ENCODE measurements around the gene PLCB4. TPM values are rescaled to one million over a fixed set of nuclear protein-coding genes. Genes with fewer than 3 reads are reported as not detected.

PLCB4 gene
- total RNA-seq, 1 experiment from 2014 or later: 0.91 TPM

DNA sequence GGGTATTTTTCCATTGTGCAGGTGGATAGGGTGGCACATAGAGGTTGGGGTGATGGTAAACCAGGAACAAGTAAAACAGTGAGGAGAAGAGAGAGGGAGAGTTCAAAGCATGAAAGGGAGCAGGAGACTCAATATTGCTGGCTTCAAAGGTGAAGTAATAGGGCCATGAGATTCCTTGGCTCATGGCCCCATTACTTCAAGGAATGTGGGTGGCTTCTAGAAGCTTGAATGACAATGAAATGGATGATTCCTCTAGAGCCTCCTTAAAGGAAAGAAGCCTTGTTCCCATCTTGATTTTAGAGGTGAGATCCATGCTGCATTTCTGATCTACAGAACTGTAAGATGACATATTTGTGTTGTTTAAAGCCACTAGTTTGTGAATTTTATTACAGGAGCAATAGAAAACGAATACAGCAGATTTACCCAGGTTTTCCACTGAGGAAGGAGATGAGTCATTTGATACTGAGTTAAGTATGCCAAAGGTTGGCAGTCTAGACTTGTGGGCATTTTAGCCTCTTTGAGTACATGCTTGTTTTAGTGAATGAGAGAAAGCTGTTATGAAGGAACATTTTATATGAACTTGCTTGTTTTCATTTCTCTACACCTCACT, 110.4 kb downstream of the PLCB4 start:
- intact Hi-C loops (cut with micrococcal nuclease): loop anchor here (10.0 kb wide), 1 partner anchor 324 kb away; no protein-coding TSS in a partner anchor
- Mint-ChIP-seq H3K27me3 (ENCODE audit: insufficient read depth, unreplicated experiment) (no peaks in the 10 kb centered on the region), H3K4me1 (ENCODE audit: insufficient read depth, unreplicated experiment) (peaks cover 9% of the 10 kb centered on the region), H3K27ac (ENCODE audit: low read depth, unreplicated experiment) (no peak overlapping the region), H3K4me3 (ENCODE audit: unreplicated experiment) (no peak overlapping the region), H3K36me3 (ENCODE audit: insufficient read depth, unreplicated experiment) (no peaks in the 10 kb centered on the region), H3K9me3 (ENCODE audit: unreplicated experiment) (no peaks in the 10 kb centered on the region)
- BruUV-seq (replicated peaks): no TSS peak
- no peak for TF ChIP-seq CTCF (IDR thresholded peaks at IDR 0.05; ENCODE audit: unreplicated experiment)
- ChIA-PET CTCF (interaction anchor here (0.5 to 1.9 kb wide), 4 partner anchors 11 to 229 kb away, joined by 3 to 7 read pairs (median 4); no protein-coding TSS in a partner anchor), POLR2A (interaction anchor here (0.9 kb wide), 1 partner anchor 17 kb away, joined by 3 read pairs; no protein-coding TSS in a partner anchor)
- peak; percentile 59 for DNase-seq (ENCODE audit: unreplicated experiment)

- no TSS peak for BruUV-seq (replicated peaks)
- no peak overlapping the region for H3K4me3 Mint-ChIP-seq (ENCODE audit: unreplicated experiment)
- H3K27ac Mint-ChIP-seq (ENCODE audit: low read depth, unreplicated experiment): no peak overlapping the region
- intact Hi-C loops (cut with micrococcal nuclease): loop anchor here (10.0 kb wide), 2 partner anchors 55 to 325 kb away; no protein-coding TSS in a partner anchor
- POLR2A ChIA-PET: interaction anchor here (0.9 kb wide), 1 partner anchor 17 kb away, joined by 3 read pairs; no protein-coding TSS in a partner anchor
- peaks cover 9% of the 10 kb centered on the region for H3K4me1 Mint-ChIP-seq (ENCODE audit: insufficient read depth, unreplicated experiment)
- no peak for TF ChIP-seq CTCF (IDR thresholded peaks at IDR 0.05; ENCODE audit: unreplicated experiment)
- H3K27me3 Mint-ChIP-seq (ENCODE audit: insufficient read depth, unreplicated experiment): no peaks in the 10 kb centered on the region
- no peaks in the 10 kb centered on the region for H3K9me3 Mint-ChIP-seq (ENCODE audit: unreplicated experiment)
- no peaks in the 10 kb centered on the region for H3K36me3 Mint-ChIP-seq (ENCODE audit: insufficient read depth, unreplicated experiment)
- DNase-seq (ENCODE audit: unreplicated experiment): no peak
- CTCF ChIA-PET: interaction anchor here (0.6 to 1.9 kb wide), 3 partner anchors 11 to 445 kb away, joined by 3 to 7 read pairs (median 4); no protein-coding TSS in a partner anchor
Measured at GRCh38 chr20:9179867-9180266, 111.0 kb downstream of the PLCB4 start.

DNA sequence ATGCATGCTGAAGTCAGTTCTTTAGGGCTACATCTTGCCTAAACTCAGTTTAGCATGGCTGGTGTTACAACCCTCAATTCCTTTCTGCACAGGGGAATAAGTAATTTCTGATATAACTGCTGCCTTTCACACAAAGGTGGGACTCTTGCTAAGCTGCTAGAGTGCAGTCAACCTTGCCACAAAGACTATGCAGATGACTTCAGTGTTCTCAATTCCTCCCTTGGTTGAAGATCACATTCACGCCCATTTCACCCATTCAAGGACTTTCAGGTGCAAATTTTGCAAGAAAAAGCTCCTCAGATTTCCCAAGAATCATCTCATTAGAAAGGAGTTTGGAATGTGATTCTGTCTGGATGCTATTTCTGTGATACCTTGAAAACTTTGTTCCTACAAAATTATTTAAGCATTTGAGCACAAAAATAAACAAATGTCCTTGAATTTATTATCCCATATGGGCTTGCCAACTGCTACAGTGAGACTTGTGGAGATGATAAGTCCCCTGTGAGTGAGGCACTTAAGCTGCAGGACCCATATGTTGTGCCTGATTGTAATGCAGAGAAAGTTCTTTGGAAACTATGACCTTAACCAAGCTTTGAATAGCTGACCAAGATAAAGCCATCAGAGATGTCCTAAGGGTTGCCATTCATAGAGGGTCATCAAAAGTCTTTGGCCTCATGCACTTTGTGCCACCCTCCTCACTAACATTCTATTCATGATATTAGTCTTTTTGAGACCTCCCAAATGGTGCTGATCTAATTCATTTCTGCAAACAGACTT, 111.8 kb downstream of the PLCB4 start:
- CTCF ChIA-PET: interaction anchor here (0.6 to 1.9 kb wide), 3 partner anchors 12 to 445 kb away, joined by 4 to 7 read pairs (median 4); no protein-coding TSS in a partner anchor
- intact Hi-C loops (cut with micrococcal nuclease): loop anchor here (10.0 kb wide), 1 partner anchor 56 kb away; no protein-coding TSS in a partner anchor
- Mint-ChIP-seq H3K36me3 (ENCODE audit: insufficient read depth, unreplicated experiment) (no peaks in the 10 kb centered on the region), H3K9me3 (ENCODE audit: unreplicated experiment) (no peaks in the 10 kb centered on the region), H3K4me3 (ENCODE audit: unreplicated experiment) (no peak overlapping the region), H3K4me1 (ENCODE audit: insufficient read depth, unreplicated experiment) (peaks cover 9% of the 10 kb centered on the region), H3K27me3 (ENCODE audit: insufficient read depth, unreplicated experiment) (no peaks in the 10 kb centered on the region), H3K27ac (ENCODE audit: low read depth, unreplicated experiment) (no peak overlapping the region)
- POLR2A ChIA-PET: interaction anchor here (1.1 kb wide), 1 partner anchor 33 kb away, joined by 3 read pairs; no protein-coding TSS in a partner anchor
- no peak for TF ChIP-seq CTCF (IDR thresholded peaks at IDR 0.05; ENCODE audit: unreplicated experiment)
- DNase-seq (ENCODE audit: unreplicated experiment): no peak
- no TSS peak for BruUV-seq (replicated peaks)

DNA sequence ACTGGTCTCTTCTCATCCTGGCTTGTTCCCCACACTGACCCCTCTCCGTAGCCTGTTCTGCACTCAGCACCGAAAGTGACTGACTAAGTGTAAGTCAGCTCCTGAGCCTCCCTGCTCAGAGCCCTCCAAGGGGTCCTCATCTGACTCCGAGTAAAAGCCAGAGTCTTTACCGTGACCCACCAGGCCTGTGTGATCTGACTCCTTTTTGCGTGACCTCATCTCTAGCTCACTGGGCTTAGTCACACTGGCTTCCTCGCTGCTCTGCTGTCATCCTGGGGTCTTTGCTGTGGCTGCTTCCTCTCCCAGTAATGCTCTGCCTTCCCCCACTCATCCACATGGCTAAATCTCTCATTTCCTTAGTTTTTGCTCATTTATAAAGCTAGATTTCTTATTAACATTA, 116.6 kb downstream of the PLCB4 start:
- Mint-ChIP-seq H3K4me3 (ENCODE audit: unreplicated experiment) (no peak overlapping the region), H3K36me3 (ENCODE audit: insufficient read depth, unreplicated experiment) (no peaks in the 10 kb centered on the region), H3K4me1 (ENCODE audit: insufficient read depth, unreplicated experiment) (no peaks in the 10 kb centered on the region), H3K27me3 (ENCODE audit: insufficient read depth, unreplicated experiment) (no peaks in the 10 kb centered on the region), H3K27ac (ENCODE audit: low read depth, unreplicated experiment) (no peak overlapping the region), H3K9me3 (ENCODE audit: unreplicated experiment) (no peaks in the 10 kb centered on the region)
- ChIA-PET POLR2A (no interaction called here), CTCF (interaction anchor here (1.1 kb wide), 1 partner anchor 11 kb away, joined by 3 read pairs; no protein-coding TSS in a partner anchor)
- intact Hi-C loops (cut with micrococcal nuclease): loop anchor here (10.0 kb wide), 1 partner anchor 61 kb away; no protein-coding TSS in a partner anchor
- no peak for TF ChIP-seq CTCF (IDR thresholded peaks at IDR 0.05; ENCODE audit: unreplicated experiment)
- DNase-seq (ENCODE audit: unreplicated experiment): no peak
- BruUV-seq (replicated peaks): no TSS peak

All from MCF 10A (cell line).